ENCODE results near the gene THPO.

The THPO gene

DNA sequence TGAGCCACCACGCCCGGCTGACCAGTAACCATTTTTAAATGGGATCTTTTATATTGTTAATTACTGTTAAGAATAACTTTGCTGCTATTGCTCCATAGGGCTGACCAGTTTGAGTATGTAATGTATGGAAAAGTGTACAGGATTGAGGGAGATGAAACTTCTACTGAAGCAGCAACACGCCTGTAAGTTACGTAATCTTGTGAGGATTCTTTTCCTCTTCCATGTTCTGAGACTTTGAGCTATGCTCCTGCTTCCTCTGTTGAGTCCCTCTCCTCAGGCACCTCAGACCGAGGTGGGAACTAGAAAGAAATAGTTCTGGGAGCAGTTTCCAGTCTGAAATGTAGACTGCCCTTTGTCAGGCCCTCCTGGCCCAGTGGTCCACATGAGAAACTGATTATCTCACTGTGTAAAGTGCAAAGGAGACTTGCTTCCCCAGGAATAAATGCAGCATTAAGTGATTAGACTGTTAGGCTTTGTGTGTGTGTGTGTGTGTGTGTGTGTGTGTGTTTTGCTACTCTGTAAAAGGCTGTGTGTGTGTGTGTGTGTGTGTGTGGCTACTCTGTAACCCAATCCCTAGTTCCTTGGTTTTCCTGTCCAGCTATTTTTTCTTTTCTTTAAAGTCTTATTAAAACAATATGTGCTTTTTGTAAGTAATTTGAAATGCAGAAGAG is 11.3 kb downstream of the THPO start:
- Histone ChIP-seq H3K27me3 (ENCODE audit: control insufficient read depth, low read length) (no peaks in the 10 kb centered on the region), H4K20me1 (ENCODE audit: control insufficient read depth, insufficient read depth, low read depth, low read length) (peaks cover 6% of the 10 kb centered on the region; the same call in 1 of the 2 replicates), H3K4me2 (ENCODE audit: low read length) (no peak overlapping the region), H3K9me2 (replicated peaks; ENCODE audit: control insufficient read depth, low read length) (no peaks in the 10 kb centered on the region), H3K27ac (ENCODE audit: low read depth, low read length) (no peak overlapping the region), H3K4me1 (ENCODE audit: control insufficient read depth, low read length) (peaks cover 11% of the 10 kb centered on the region), H3F3A (ENCODE audit: control insufficient read depth, insufficient read depth) (peaks cover 14% of the 10 kb centered on the region; the same call in 1 of the 2 replicates), H3K9me3 (ENCODE audit: control insufficient read depth, insufficient read depth, low read length) (no peaks in the 10 kb centered on the region), H3K36me3 (ENCODE audit: control insufficient read depth, low read length) (peaks cover 64% of the 10 kb centered on the region), H3K79me2 (ENCODE audit: control insufficient read depth, low read length) (peaks cover 33% of the 10 kb centered on the region), H3K4me3 (ENCODE audit: low read length) (no peak overlapping the region)
- no peak for TF ChIP-seq EZH2phosphoT487 (IDR thresholded peaks at IDR 0.05; ENCODE audit: borderline replicate concordance, low read length)
- TF ChIP-seq, protein P1, sequence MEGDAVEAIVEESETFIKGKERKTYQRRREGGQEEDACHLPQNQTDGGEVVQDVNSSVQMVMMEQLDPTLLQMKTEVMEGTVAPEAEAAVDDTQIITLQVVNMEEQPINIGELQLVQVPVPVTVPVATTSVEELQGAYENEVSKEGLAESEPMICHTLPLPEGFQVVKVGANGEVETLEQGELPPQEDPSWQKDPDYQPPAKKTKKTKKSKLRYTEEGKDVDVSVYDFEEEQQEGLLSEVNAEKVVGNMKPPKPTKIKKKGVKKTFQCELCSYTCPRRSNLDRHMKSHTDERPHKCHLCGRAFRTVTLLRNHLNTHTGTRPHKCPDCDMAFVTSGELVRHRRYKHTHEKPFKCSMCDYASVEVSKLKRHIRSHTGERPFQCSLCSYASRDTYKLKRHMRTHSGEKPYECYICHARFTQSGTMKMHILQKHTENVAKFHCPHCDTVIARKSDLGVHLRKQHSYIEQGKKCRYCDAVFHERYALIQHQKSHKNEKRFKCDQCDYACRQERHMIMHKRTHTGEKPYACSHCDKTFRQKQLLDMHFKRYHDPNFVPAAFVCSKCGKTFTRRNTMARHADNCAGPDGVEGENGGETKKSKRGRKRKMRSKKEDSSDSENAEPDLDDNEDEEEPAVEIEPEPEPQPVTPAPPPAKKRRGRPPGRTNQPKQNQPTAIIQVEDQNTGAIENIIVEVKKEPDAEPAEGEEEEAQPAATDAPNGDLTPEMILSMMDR (IDR thresholded peaks at IDR 0.05; ENCODE audit: low read depth, low read length, poor library complexity, severe bottlenecking), result no peak

GRCh38 chr3:184362668-184363546 is 15.1 kb downstream of the THPO start:
- Histone ChIP-seq H3K79me2 (ENCODE audit: control insufficient read depth, low read length) (peaks cover 34% of the 10 kb centered on the region), H3K27me3 (ENCODE audit: control insufficient read depth, low read length) (no peaks in the 10 kb centered on the region), H3K4me1 (ENCODE audit: control insufficient read depth, low read length) (peaks cover 22% of the 10 kb centered on the region), H3F3A (ENCODE audit: control insufficient read depth, insufficient read depth) (0 out of 2 replicates have a peak, but pooled peaks cover 3% of the 10 kb centered on the region), H3K9me2 (replicated peaks; ENCODE audit: control insufficient read depth, low read length) (no peaks in the 10 kb centered on the region), H3K27ac (ENCODE audit: low read depth, low read length) (peak overlapping the region; percentile 67), H3K36me3 (ENCODE audit: control insufficient read depth, low read length) (peaks cover 46% of the 10 kb centered on the region), H3K9me3 (ENCODE audit: control insufficient read depth, insufficient read depth, low read length) (no peaks in the 10 kb centered on the region), H3K4me2 (ENCODE audit: low read length) (peak overlapping the region; percentile 77), H3K4me3 (ENCODE audit: low read length) (peak overlapping the region; percentile 76), H4K20me1 (ENCODE audit: control insufficient read depth, insufficient read depth, low read depth, low read length) (peaks cover 6% of the 10 kb centered on the region; the same call in 1 of the 2 replicates)
- TF ChIP-seq, protein P1 (IDR thresholded peaks at IDR 0.05; ENCODE audit: low read depth, low read length, poor library complexity, severe bottlenecking), result peak; percentile 76
- no peak for TF ChIP-seq EZH2phosphoT487 (IDR thresholded peaks at IDR 0.05; ENCODE audit: borderline replicate concordance, low read length)

DNA sequence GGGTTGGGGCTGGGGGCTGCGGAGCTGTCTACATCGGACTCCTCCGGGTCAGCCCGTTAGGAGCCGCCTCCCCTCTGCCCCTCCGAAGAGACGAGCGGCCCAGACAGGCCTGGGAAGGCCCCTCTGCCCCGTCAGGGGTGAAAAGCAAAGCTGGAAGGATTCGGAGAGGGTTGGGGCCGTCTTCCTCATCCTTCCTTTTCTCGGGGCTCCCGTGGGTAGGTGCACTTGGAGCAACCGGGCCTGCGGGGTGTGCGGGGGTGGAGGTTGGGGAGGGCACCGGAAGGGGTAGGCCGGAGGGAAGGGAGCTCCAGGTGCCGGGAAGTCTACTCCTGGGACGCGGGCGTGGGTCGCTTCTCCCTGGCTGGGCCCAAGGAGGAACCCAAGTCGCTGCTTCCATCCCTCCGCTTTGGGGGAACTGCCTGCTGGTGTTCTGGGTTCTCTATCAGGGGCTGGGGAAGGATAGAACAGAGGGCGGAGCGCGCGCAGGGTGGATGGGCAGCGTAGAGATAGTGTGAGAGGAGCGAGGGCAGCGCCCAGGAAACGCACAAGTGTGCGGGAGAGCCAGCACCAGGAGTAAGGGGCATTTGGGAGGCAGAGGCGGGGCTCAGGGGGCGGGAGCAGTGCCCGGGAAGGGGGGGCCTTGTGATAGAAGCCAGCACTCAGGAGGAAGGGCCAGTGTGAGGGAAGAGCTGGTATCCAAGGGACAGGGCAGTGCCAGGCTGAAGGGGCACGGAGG is 15.9 kb downstream of the THPO start:
- H3K4me2 ChIP-seq (ENCODE audit: low read length), result peak overlapping the region; percentile 77
- peaks cover 6% of the 10 kb centered on the region; the same call in 1 of the 2 replicates for H4K20me1 ChIP-seq (ENCODE audit: control insufficient read depth, insufficient read depth, low read depth, low read length)
- H3K79me2 ChIP-seq (ENCODE audit: control insufficient read depth, low read length), result peaks cover 34% of the 10 kb centered on the region
- H3K9me3 ChIP-seq (ENCODE audit: control insufficient read depth, insufficient read depth, low read length), result no peaks in the 10 kb centered on the region
- peak overlapping the region; percentile 76 for H3K4me3 ChIP-seq (ENCODE audit: low read length)
- no peaks in the 10 kb centered on the region for H3K9me2 ChIP-seq (replicated peaks; ENCODE audit: control insufficient read depth, low read length)
- TF ChIP-seq EZH2phosphoT487 (IDR thresholded peaks at IDR 0.05; ENCODE audit: borderline replicate concordance, low read length), result no peak
- TF ChIP-seq, protein P1 (IDR thresholded peaks at IDR 0.05; ENCODE audit: low read depth, low read length, poor library complexity, severe bottlenecking), result no peak
- peaks cover 22% of the 10 kb centered on the region for H3K4me1 ChIP-seq (ENCODE audit: control insufficient read depth, low read length)
- peak overlapping the region; percentile 67 for H3K27ac ChIP-seq (ENCODE audit: low read depth, low read length)
- peaks cover 40% of the 10 kb centered on the region for H3K36me3 ChIP-seq (ENCODE audit: control insufficient read depth, low read length)
- H3F3A ChIP-seq (ENCODE audit: control insufficient read depth, insufficient read depth), result no peaks in the 10 kb centered on the region
- no peaks in the 10 kb centered on the region for H3K27me3 ChIP-seq (ENCODE audit: control insufficient read depth, low read length)

Measured in DOHH2 (cell line).